Endothelial cell (in vitro differentiated cells): ENCODE results near the gene BAZ2B. TPM values are rescaled to one million over a fixed set of nuclear protein-coding genes. Genes with fewer than 3 reads are reported as not detected.
A peak's percentile ranks its signal among the peaks of the same experiment; 100 is the strongest.

Experiments used
- DNase-seq: peaks from one replicate; pipeline ENCODE4 v3.0.0; 2021; ENCODE audit warnings: low spot score
- H3K27ac Mint-ChIP-seq: one replicate; pipeline ENCODE4 v1.8.0; 2021; ENCODE audit warnings: mixed read lengths, inconsistent platforms; ENCODE audit not compliant: unreplicated experiment
- H3K27me3 Mint-ChIP-seq: one replicate; pipeline ENCODE4 v1.8.0; 2021; ENCODE audit warnings: mild to moderate bottlenecking, moderate library complexity, mixed read lengths, inconsistent platforms; ENCODE audit not compliant: unreplicated experiment
- H3K36me3 Mint-ChIP-seq: one replicate; pipeline ENCODE4 v1.8.0; 2021; ENCODE audit warnings: mild to moderate bottlenecking, low read depth, mixed read lengths, inconsistent platforms; ENCODE audit not compliant: unreplicated experiment
- H3K4me1 Mint-ChIP-seq: one replicate; pipeline ENCODE4 v1.8.0; 2021; ENCODE audit warnings: mild to moderate bottlenecking, mixed read lengths, inconsistent platforms; ENCODE audit not compliant: unreplicated experiment
- H3K4me3 Mint-ChIP-seq: one replicate; pipeline ENCODE4 v1.8.0; 2021; ENCODE audit warnings: mild to moderate bottlenecking, mixed read lengths, inconsistent platforms; ENCODE audit not compliant: unreplicated experiment
- H3K9me3 Mint-ChIP-seq: one replicate; pipeline ENCODE4 v1.8.0; 2021; ENCODE audit warnings: mixed read lengths, inconsistent platforms; ENCODE audit not compliant: unreplicated experiment
- total RNA-seq: library from RNA; stranded (reverse); fragmentation: NEBNext Ultra II Directional; extraction: Animal tissue kit (Norgen Biotek cat#: 25700); gene quantifications from one replicate; pipeline ENCODE4 v1.2.1, GENCODE V29; 2021; ENCODE audit not compliant: unreplicated experiment
- TF ChIP-seq, protein P1 (sequence below): fragments of 200-600 bp; sonication (generic); IDR thresholded peaks from one replicate; pipeline ENCODE4 v1.5.0; 2021; ENCODE audit warnings: antibody characterized with exemption; ENCODE audit not compliant: unreplicated experiment

Gene BAZ2B
- total RNA-seq, 1 donor from 2014 or later = 100 TPM

DNA sequence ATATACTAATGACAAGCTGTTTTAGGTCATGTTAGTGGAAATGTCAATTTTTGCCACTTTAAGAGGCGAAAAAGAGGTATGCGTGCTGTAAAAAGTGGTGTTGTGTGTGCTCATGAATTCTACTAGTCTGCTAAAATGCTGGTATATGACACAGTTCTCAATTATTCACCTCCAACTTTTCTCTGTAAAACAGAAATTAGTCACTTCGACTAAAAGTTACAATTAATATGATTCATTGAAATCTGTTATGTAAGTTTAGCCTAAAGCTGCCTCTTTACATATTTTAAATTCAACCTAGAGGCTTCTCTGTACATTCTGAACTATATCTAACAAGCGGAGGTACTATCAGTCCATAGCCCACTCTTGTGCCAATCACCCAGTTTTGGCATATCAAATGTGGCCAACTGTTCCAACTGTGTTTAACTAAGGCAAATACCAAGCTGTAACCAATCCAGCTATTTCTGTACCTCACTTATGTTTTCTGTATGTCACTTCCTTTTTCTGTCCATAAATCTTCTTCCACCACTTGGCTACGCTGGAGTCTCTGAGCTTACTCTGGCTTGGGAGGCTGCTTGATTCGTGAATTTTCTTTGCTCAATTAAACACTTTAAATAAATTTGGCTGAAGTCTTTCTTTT, 20.8 kb downstream of the BAZ2B start:
- TF ChIP-seq, protein P1, sequence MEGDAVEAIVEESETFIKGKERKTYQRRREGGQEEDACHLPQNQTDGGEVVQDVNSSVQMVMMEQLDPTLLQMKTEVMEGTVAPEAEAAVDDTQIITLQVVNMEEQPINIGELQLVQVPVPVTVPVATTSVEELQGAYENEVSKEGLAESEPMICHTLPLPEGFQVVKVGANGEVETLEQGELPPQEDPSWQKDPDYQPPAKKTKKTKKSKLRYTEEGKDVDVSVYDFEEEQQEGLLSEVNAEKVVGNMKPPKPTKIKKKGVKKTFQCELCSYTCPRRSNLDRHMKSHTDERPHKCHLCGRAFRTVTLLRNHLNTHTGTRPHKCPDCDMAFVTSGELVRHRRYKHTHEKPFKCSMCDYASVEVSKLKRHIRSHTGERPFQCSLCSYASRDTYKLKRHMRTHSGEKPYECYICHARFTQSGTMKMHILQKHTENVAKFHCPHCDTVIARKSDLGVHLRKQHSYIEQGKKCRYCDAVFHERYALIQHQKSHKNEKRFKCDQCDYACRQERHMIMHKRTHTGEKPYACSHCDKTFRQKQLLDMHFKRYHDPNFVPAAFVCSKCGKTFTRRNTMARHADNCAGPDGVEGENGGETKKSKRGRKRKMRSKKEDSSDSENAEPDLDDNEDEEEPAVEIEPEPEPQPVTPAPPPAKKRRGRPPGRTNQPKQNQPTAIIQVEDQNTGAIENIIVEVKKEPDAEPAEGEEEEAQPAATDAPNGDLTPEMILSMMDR = no peak
- no peaks in the 10 kb centered on the region for H3K9me3 Mint-ChIP-seq
- H3K27me3 Mint-ChIP-seq = peaks cover 1% of the 10 kb centered on the region
- H3K4me3 Mint-ChIP-seq = no peak overlapping the region
- H3K4me1 Mint-ChIP-seq = no peaks in the 10 kb centered on the region
- DNase-seq = no peak
- peaks cover 10% of the 10 kb centered on the region for H3K36me3 Mint-ChIP-seq
- H3K27ac Mint-ChIP-seq = no peak overlapping the region

DNA sequence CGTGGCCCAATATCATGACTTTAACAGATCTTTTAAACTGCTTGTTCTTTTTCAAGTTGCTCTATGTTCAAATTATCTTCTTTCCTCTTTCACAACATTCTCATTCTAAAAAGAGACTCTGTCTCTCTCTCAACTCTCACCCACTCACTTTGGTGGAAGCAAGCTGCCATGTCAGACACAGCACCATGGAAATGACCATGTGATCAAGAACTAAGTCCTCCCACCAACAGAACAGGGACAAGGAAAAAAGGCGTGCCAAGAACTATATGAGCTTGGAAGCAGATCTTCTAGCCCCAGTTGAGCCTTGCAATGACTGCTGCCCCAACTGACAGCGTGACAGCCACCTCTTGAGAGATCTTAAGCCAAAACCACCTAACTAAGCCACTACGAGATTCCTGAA, 23.9 kb downstream of the BAZ2B start:
- TF ChIP-seq, protein P1 = no peak
- no peak for DNase-seq
- Mint-ChIP-seq H3K9me3 (no peaks in the 10 kb centered on the region), H3K4me3 (no peak overlapping the region), H3K27ac (peak overlapping the region; percentile 46), H3K4me1 (no peaks in the 10 kb centered on the region), H3K36me3 (peaks cover 5% of the 10 kb centered on the region), H3K27me3 (peaks cover 1% of the 10 kb centered on the region)

GRCh38 chr2:159591221-159591620, 25.1 kb downstream of the BAZ2B start:
- H3K36me3 Mint-ChIP-seq = no peaks in the 10 kb centered on the region
- H3K4me3 Mint-ChIP-seq = no peak overlapping the region
- DNase-seq = no peak
- H3K27me3 Mint-ChIP-seq = peaks cover 1% of the 10 kb centered on the region
- no peaks in the 10 kb centered on the region for H3K9me3 Mint-ChIP-seq
- TF ChIP-seq, protein P1 = no peak
- no peaks in the 10 kb centered on the region for H3K4me1 Mint-ChIP-seq
- H3K27ac Mint-ChIP-seq = no peak overlapping the region

- Mint-ChIP-seq H3K4me3 (no peak overlapping the region), H3K27ac (no peak overlapping the region), H3K36me3 (peaks cover 8% of the 10 kb centered on the region), H3K4me1 (no peaks in the 10 kb centered on the region), H3K27me3 (peaks cover 1% of the 10 kb centered on the region), H3K9me3 (no peaks in the 10 kb centered on the region)
- TF ChIP-seq, protein P1 = no peak
- DNase-seq = no peak
These were observed 27.1 kb downstream of the BAZ2B start for GRCh38 chr2:159589286-159589685.

DNA sequence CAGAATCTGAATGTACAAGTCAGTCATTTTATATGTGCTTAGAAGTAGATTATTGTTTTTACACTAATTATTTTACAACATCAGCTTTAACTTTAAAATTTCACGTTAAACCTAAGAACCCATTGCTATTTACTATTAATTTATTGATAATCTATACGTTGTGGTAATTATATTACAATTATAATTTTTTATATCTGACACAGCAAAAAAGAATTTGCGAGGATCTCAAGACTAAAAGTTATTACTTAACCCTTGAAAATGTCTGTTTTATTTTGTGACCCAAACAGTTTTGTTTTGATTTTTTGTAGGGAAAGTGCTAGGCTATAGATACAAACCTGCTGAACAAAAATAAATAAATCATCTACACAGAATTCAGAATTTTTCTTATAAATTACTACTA, 30.3 kb downstream of the BAZ2B start:
- H3K9me3 Mint-ChIP-seq = no peaks in the 10 kb centered on the region
- TF ChIP-seq, protein P1 = no peak
- DNase-seq = no peak
- H3K4me1 Mint-ChIP-seq = no peaks in the 10 kb centered on the region
- peaks cover 1% of the 10 kb centered on the region for H3K27me3 Mint-ChIP-seq
- H3K4me3 Mint-ChIP-seq = no peak overlapping the region
- no peak overlapping the region for H3K27ac Mint-ChIP-seq
- H3K36me3 Mint-ChIP-seq = peaks cover 17% of the 10 kb centered on the region
